GM18519 (cell line): Measurements from ENCODE around the gene STAT2.
"Not testable (repeated sequence)": the region's sequence is repeated elsewhere in the genome, so short reads cannot be mapped to it uniquely, and the experiment has no call there.

ENCODE experiments used
- ATAC-seq: cut with Tn5 transposase; IDR thresholded peaks from one replicate; pipeline ENCODE4 v1.9.1; 2021; ENCODE audit warnings: mild to moderate bottlenecking, moderate library complexity; ENCODE audit not compliant: unreplicated experiment, low FRiP score

STAT2 gene

GRCh38 chr12:56362130-56363059 lies 2.5 kb upstream of the STAT2 start, which contains the start of gene APOF:
APOF (minus strand) TSS chr12:56362857; CDS start chr12:56362745, 112 bp downstream.
- no peak for ATAC-seq

GRCh38 chr12:56361487-56362129 lies 1.7 kb upstream of the STAT2 start:
- ATAC-seq, result no peak

DNA sequence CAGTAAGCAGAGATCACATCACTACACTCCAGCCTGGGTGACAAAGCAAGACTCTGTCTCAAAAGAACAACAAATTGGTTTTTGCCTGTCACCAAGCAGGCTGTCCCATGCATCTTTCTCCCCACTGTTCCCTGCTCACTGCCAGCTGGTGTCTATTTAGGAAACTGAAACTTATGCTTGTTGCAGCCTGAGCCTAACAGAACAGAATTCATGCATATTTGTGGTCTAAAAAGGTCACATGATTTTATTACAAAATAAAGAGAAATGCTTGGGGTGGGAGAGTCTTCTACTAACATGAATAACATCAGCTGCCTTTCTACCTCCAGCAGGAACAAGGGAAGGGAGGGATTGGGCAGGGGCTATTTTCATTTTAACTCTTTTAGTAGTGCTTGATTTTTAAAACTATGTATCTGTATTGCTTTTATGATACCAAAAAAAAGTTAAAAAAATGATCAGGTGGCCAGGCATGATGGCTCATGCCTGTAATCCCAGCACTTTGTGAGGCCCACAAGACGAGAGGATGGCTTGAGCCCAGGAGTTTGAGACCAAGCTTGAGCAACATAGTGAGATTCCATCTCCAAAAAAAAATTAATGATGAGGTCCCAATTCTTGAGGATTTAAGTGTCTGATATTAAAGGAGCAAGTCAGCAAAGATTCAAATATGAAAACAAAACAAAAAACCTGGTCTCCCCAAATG lies 923 bp downstream of the STAT2 start:
- no peak for ATAC-seq

DNA sequence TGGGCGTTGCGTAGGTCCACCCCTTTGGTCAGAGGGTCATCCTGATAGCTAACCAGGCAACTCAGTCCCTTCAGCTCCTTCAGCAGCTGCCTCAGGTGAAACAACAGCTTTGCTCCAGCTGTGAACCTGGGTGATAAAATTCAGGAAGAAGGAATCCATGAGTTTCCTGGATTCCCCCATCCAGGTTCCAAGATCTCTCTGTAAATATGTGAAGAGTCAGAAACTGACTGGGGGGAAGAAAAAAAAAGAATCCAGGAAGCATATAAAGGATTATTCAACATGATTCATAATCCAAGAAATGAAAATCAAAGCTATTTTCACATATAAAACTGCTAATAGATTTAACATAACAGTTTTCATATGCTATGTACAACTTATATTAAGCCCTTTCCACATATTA lies 8.6 kb downstream of the STAT2 start:
- ATAC-seq, result no peak

DNA sequence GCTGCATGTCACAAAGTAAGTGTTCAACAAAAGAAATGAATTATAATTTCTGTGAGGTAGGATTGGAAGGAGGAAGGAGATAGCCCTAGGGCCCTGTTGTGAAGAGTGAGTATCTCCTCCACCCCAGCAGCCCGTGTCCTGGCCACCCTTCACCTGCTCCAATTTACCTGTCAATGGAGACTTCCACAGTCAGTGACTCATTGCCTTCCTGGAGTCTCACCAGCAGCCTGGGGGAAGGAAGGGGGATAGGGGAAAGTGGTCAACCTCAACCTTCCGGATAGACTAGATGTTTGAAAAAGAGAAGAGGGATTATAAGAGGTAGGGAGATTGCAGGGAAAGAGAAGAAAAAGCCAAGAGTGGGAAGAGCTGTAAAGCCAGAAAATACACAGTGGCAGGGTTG lies 9.2 kb downstream of the STAT2 start:
- ATAC-seq, result no peak

GRCh38 chr12:56348776-56349175 lies 11.1 kb downstream of the STAT2 start:
- ATAC-seq, result no peak

DNA sequence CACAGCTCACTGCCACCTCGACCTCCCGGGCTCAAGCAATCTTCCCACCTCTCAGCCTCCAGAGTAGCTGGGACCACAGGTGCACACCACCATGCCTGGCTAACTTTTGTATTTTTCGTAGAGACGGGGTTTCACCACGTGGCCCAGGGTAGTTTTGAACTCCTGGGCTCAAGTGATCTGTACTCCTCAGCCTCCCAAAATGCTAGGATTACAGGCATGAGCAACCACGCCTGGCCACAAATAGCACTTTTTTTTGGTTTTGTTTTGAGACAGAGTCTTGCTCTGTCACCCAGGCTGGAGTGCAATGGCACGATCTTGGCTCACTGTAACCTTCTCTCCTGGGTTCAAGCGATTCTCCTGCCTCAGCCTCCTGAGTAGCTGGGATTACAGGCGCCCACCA lies 12.7 kb downstream of the STAT2 start:
- not testable (repeated sequence) for ATAC-seq

GRCh38 chr12:56346675-56347074 lies 13.2 kb downstream of the STAT2 start:
- no peak for ATAC-seq

DNA sequence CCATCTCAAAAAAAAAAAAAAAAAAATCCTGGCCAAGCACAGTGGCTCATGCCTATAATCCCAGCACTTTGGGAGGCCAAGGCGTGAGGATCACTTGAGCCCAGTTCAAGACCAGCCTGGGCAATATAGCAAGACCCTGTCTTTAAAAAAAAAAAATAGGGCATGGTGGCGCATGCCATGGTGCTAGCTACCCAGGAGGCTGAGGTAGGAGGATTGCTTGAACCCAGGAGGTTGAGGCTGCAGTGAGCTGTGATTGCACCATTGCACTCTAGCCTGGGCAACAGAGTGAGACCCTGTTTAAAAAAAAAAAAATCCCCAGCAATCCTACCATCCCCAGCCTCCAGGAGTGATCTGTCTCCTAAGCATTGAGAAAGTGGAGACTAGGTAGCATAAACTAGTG lies 17.6 kb downstream of the STAT2 start:
- not testable (repeated sequence) for ATAC-seq

- ATAC-seq, result no peak
Measured at GRCh38 chr12:56341616-56342015, 18.3 kb downstream of the STAT2 start.

- ATAC-seq, result no peak
Measured at GRCh38 chr12:56339158-56339422, 20.8 kb downstream of the STAT2 start.

DNA sequence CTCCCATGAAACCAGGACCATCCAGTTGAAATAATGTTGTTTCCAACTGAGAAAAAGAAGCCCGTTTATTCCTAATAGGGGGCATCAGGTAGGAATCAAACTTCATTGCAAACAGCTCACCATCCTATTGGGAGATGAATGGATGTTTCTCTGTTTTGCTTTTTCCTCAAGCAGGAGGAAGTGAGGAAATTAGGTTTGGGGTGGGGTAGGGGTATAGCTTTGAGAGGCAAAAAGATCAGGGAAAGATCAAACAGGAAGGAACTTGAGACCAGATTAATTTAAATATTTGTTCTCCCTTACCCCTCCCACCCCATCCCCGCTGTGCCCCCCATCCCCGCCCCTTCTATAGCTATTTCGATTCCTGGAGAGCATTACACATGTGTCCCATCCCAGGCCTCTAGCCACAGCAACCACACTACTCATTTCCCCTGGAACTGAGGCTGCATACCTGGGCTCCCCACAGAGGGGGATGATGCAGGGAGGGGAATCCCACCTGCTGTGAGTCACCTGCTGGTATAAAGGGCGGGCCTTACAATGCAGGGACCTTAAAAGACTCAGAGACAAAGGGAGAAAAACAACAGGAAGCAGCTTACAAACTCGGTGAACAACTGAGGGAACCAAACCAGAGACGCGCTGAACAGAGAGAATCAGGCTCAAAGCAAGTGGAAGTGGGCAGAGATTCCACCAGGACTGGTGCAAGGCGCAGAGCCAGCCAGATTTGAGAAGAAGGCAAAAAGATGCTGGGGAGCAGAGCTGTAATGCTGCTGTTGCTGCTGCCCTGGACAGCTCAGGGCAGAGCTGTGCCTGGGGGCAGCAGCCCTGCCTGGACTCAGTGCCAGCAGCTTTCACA lies 21.4 kb downstream of the STAT2 start, which contains the start of gene IL23A:
IL23A (plus strand) TSS at position 577 of the 850 bp plus-strand sequence; CDS start at position 738, 161 bp downstream.
- no peak for ATAC-seq

GRCh38 chr12:56337753-56338251 lies 22.1 kb downstream of the STAT2 start:
- ATAC-seq, result no peak

DNA sequence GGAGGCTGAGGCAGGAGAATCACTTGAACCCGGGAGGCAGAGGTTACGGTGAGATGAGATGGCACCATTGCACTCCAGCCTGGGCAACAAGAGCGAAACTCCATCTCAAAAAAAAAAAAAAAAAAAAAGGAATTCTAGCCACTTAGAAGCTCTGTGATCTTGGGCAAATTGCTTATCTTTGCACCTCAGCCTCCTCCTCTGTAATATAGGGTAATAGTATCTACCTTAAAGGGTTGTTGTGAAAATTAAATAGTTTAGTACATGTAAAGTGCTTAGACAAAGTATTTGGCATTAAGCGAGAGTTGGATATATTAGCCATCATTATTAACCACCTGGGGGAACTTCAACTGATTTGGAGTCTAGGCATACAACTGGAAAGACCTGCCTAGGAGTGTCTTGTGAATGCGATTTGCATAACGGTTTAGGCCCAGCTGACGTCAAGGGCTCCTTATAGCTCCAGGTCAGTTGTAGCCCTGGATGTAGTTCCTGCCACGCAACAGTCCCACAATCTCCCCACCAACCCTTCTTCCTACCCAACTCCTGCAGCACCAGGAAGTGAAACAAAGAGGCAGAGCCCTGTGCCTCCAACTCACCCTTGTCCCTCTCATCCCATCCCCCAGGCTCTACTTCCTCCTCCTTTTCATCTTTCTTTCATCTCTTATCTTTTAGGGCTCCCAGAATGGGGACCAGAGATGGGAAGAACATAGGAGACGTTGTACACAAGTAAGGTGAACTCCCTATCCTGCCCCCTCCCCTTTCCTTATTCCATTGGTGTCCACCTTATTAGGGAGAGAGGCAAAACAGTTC lies 23.3 kb downstream of the STAT2 start:
- no peak for ATAC-seq

DNA sequence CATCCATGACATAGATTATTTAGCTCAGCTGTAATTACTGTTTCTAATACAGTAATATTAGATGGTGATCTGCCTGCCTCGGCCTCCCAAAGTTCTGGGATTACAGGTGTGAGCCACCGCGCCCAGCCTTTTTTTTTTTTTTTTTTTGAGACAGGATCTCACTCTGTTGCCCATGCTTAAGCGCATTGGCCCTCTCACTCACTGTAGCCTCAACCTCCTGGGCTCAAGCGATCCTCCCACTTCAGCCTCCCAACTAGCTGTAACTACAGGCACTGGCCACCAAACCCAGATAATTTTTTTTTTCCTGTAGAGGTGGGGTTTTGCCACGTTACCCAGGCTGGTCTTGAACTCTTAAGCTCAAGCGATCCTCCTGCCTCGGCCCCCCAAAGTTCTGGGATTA lies 24.4 kb downstream of the STAT2 start:
- not testable (repeated sequence) for ATAC-seq

GRCh38 chr12:56334490-56334793 lies 25.5 kb downstream of the STAT2 start:
- ATAC-seq, result no peak

GRCh38 chr12:56333679-56334489 lies 26.0 kb downstream of the STAT2 start, which contains the start of gene PAN2:
PAN2 (minus strand) TSS chr12:56334000; CDS start chr12:56333094, 906 bp downstream.
- peak; percentile 79 for ATAC-seq

- ATAC-seq, result no peak
Measured at GRCh38 chr12:56333197-56333678, 26.7 kb downstream of the STAT2 start.
